HG03342 (cell line): ENCODE results near the gene ZMYM1.
A peak's percentile ranks its signal among the peaks of the same experiment; 100 is the strongest.
"Not testable (repeated sequence)": the region's sequence is repeated elsewhere in the genome, so short reads cannot be mapped to it uniquely, and the experiment has no call there.

Experiments used
- ATAC-seq: cut with Tn5 transposase; IDR thresholded peaks from one replicate; pipeline ENCODE4 v1.9.1; 2021; ENCODE audit warnings: mild to moderate bottlenecking, moderate library complexity; ENCODE audit not compliant: unreplicated experiment

ZMYM1 gene

GRCh38 chr1:35079003-35079930, at the start of gene ZMYM1:
ZMYM1 (plus strand) TSS chr1:35079385; CDS start chr1:35093988, 14,603 bp downstream.
- ATAC-seq, result peak; percentile 91

- ATAC-seq, result no peak
These were observed 49.4 kb upstream of the ZMYM1 start for GRCh38 chr1:35029761-35030160.

DNA sequence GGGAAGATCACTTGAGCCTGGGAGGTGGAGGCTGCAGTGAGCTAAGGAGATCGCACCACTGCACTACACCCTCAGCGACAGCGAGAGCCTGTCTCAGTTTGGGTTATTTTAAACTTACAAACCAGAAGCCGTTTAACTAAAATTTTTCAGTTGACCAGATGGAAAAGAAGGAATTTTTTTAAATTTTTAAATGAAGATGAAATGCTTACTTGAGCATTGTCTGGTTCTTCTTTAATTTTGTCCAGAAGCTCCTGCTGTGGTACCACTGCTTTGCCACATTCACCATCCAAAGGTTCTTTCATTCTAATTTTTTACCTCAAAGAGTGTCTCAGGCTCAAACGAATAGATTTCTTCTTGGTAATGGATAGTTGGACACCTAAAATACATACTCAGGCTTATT, 48.8 kb upstream of the ZMYM1 start:
- no peak for ATAC-seq

DNA sequence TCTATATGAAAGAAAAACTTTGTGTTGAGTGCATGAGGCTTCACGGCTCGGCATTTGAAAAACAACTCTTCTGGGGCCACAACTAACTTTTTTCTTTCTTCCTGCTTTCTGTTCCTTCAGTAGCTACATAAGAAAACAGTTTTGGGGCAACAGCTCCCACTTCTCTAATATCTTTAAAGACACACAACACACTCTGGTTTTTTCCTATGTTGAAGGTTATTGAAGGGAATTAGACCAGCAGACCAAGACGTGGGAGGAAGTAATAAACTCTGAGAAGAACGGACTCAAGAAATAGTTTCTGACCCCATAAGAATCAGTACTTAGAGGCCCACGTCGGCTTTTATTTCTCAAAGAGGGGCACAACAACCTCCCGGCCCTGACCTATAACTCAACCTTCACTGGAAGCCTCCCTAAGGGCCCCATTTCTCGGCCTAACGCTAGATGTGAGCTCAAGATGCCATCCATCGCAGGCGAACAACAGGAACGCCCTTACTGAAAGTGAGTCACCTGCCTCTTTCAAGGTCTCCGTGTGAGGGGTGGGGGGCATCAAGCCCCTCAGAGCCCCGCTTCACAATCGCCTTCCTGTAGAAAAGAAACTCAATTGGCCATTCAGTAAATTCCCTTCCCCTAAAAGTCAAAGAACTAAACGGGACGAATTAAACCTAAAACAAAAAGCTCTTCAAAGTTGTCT, 48.3 kb upstream of the ZMYM1 start:
- no peak for ATAC-seq

DNA sequence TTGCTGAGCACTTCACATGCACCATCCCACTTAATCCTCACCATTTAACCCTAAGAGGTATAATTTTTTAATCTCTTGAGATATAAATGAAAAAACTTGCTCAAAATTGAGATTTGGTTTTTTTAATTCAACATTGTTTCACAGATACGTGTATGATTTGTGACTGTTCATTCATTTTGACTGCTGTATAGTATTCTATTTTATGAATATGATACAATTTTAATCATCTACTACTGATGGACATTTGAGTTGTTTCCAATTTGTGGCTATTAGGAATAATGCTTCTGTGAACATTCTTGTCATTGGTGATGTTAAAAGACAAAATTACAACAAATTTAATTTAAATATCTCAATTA, 46.8 kb upstream of the ZMYM1 start:
- no peak for ATAC-seq

DNA sequence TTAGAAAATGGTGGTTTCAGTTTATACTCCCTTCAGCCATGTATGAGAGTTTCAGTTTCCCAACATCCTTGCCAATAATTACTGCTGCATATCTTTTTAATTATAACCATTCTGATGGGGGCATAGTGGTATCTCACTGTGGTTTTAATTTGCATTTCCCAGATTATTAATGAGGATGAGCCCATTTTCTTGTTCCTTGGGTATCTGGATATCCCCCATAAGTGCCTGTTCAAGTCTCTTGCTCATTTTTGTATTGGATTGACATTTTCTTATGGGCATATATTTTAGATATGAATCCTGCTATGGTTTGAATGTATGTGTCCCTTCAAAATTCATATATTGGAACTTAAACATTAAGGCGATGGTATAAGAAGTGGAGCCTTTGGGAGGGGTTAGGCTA, 45.8 kb upstream of the ZMYM1 start:
- no peak for ATAC-seq

- ATAC-seq, result no peak
These were observed 42.6 kb upstream of the ZMYM1 start for GRCh38 chr1:35036621-35037020.

DNA sequence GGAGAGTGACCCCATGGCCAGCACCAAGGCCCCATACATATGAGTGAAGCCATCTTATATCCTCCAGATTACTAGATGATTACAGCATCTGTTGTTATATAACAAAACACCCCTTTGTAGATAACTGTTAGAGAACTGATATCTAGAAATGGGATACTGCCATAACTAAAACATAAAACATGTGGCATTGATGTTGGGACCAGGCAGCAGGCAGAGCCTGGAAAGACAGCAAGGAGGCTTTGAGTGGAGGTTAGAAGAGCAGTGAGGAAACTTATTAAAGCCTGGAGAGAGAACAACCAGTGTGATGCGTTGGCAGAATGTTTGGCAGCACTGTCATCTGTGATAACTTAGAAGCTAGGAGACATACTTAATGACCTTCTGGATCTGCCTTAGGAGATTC, 42.0 kb upstream of the ZMYM1 start:
- ATAC-seq, result no peak

- ATAC-seq, result no peak
These were observed 40.5 kb upstream of the ZMYM1 start for GRCh38 chr1:35038723-35039122.

GRCh38 chr1:35043498-35043897, 35.7 kb upstream of the ZMYM1 start:
- ATAC-seq, result no peak

- ATAC-seq, result no peak
These were observed 34.8 kb upstream of the ZMYM1 start for GRCh38 chr1:35044431-35044830.

DNA sequence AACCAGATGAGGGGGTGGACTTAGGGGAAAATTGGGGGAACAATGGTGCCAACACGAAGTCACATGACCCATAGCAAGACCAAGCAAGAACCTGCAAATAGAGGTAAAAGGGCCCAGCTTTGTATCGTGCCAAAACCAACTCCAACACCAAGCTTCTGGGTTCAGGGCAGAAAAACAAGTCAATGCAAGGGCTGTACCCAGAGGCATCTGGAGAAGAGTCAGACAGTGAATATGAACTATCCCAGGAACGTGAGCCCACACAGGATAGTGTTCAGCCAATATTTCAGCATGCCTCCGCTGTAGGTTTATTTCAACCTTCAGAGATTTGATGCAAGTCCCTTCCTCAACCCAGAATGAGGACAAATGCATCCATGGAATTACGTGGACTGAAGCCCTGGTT, 32.5 kb upstream of the ZMYM1 start:
- no peak for ATAC-seq

DNA sequence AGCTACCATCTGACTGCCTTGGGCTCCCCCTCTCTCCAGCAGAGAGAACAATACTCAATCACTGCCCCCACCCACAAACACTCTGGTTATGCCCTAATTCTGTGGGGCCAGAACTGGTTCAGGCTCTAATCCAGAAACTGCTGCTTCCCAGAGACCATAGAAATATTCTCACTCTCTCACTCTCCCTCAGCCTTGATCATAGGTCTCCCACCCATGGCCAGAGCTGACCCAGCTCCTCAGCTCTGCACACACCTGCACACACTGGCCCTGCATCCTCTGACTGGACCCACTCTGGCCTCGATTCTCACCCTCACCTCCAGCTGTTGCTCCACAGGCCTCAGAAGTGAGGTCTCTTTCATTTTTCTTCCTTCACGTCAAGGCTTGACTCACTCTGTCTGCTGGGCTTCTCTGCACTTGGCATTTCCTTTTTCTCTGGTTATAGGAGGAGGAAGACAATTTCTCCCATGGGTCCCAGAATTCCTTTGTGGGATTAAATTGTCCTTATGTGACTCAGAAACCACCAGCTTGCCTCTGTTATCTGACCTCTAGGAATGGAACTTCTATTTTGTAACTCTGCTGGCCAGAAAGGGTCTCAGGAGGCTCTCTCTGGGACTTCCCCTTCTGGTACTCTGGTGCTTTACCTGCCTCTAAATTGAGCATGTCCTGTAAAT, 31.9 kb upstream of the ZMYM1 start:
- no peak for ATAC-seq

- ATAC-seq, result no peak
These were observed 30.1 kb upstream of the ZMYM1 start for GRCh38 chr1:35049116-35049515.

GRCh38 chr1:35053433-35053832, 25.8 kb upstream of the ZMYM1 start:
- ATAC-seq, result no peak

DNA sequence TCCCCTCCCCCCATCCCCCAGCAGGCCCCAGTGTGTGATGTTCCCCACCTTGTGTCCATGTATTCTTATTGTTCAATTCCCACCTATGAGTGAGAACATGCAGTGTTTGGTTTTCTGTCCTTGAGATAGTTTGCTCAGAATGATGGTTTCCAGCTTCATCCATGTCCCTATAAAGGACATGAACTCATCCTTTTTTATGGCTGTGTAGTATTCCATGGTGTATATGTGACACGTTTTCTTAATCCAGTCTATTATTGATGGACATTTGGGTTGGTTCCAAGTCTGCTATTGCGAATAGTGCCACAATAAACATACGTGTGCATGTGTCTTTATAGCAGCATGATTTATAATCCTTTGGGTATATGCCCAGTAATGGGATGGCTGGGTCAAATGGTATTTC, 24.9 kb upstream of the ZMYM1 start:
- ATAC-seq, result not testable (repeated sequence)

GRCh38 chr1:35058321-35058720, 20.9 kb upstream of the ZMYM1 start:
- ATAC-seq, result not testable (repeated sequence)

DNA sequence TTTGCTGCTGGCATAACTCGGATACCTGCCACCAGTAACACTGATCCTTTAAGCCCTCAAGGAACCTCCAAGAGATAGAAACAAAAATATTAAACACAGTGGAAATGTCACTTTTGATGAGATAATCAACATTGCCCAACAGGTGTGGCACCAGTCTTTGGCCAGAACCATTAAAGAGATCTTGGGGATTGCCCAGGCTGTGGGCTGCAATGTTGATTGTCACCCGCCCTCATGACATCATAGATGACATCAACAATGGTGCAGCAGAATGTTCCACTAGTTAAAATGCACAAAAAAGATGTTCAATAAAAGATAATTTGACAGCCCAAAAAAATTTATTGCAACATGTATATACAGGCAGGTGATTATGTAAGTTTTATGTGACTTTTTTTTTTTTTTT, 20.2 kb upstream of the ZMYM1 start:
- ATAC-seq, result no peak

DNA sequence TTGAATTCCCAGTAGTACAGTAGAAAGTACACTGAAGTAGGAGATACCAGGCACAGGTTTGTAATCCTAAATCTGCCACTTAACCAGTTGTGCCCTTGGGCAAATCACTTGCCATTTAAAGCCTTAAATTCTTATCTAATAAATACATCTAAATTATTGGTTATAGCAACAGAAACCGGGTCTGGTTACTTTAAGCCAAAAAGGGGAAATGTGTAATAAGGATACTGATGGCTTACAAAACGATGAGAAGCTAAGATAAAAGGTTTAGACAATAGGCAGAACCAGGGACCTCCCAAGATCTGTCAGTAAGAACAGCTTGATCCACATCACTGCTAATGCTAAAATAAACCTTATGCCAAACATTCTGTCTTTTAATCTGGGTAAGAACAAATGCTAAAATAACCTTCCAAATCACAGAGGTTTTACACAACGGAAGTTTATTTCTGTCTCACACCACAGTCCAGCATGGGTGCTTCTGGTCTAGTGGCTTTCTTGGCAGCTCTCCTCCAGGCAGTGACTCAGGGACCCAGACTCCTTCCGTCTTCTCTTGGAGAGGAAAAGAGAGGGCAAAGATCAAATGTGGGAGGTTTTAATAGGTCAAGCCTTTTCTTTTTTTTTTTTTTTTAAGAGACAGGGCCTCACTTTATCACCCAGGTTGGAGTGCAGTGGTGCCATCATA, 16.5 kb upstream of the ZMYM1 start:
- ATAC-seq, result no peak

- no peak for ATAC-seq
These were observed 14.9 kb upstream of the ZMYM1 start for GRCh38 chr1:35064265-35064664.

DNA sequence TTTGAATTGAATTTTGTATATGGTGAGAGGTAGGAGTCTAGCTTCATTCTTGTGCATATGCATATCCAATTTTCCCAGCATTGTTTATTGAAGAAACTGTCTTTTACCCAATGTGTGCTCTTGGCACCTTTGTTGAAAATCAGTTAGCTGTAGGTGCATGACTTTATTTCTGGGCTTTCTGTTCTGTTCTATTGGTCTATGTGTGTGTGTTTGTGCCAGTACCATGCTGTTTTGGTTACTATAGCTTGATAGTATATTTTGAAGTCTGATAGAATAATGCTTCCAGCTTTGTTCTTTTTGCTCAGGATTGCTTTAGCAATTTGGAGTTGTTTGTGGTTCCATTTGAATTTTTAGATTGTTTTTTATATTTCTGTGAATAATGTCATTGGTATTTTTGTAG, 9.4 kb upstream of the ZMYM1 start:
- ATAC-seq, result no peak
